Measurements from ENCODE around the gene IFT88.

Gene IFT88

GRCh38 chr13:20715330-20715712, 148.4 kb downstream of the IFT88 start:
- Histone ChIP-seq H3K36me3 (replicated peaks; ENCODE audit: insufficient read depth, low read length) (no peaks in the 10 kb centered on the region), H3K9ac (ENCODE audit: low read length) (no peak overlapping the region), H3K79me2 (ENCODE audit: low read length) (no peaks in the 10 kb centered on the region), H3K4me1 (ENCODE audit: low read length) (no peaks in the 10 kb centered on the region), H3K27ac (ENCODE audit: low read length) (no peak overlapping the region), H3K4me3 (ENCODE audit: low read length) (no peak overlapping the region), H3K9me3 (replicated peaks; ENCODE audit: insufficient read depth, low read length) (no peaks in the 10 kb centered on the region), H3K27me3 (replicated peaks; ENCODE audit: insufficient read depth, low read length) (no peaks in the 10 kb centered on the region), H3K9me2 (replicated peaks; ENCODE audit: insufficient read depth, low read length) (no peaks in the 10 kb centered on the region), H3F3A (ENCODE audit: insufficient read depth, low read length) (no peaks in the 10 kb centered on the region), H3K4me2 (ENCODE audit: low read depth, low read length) (no peak overlapping the region), H2AFZ (ENCODE audit: low read length) (no peak overlapping the region), H4K20me1 (ENCODE audit: insufficient read depth, low read length) (no peaks in the 10 kb centered on the region)
- TF ChIP-seq EZH2phosphoT487 (IDR thresholded peaks at IDR 0.05; ENCODE audit: low read length) = no peak
- no peak for TF ChIP-seq CTCF (IDR thresholded peaks at IDR 0.05; ENCODE audit: low read length)
- TF ChIP-seq EZH2 (optimal IDR thresholded peaks at IDR 0.05; ENCODE audit: low read depth, low read length) = no peak
- no peak for DNase-seq

GRCh38 chr13:20716951-20717350, 150.0 kb downstream of the IFT88 start:
- H2AFZ ChIP-seq (ENCODE audit: low read length) = no peak overlapping the region
- H3K4me1 ChIP-seq (ENCODE audit: low read length) = no peaks in the 10 kb centered on the region
- H3K9me3 ChIP-seq (replicated peaks; ENCODE audit: insufficient read depth, low read length) = no peaks in the 10 kb centered on the region
- no peak overlapping the region for H3K4me2 ChIP-seq (ENCODE audit: low read depth, low read length)
- H3K27me3 ChIP-seq (replicated peaks; ENCODE audit: insufficient read depth, low read length) = no peaks in the 10 kb centered on the region
- H3K79me2 ChIP-seq (ENCODE audit: low read length) = no peaks in the 10 kb centered on the region
- H4K20me1 ChIP-seq (ENCODE audit: insufficient read depth, low read length) = no peaks in the 10 kb centered on the region
- H3F3A ChIP-seq (ENCODE audit: insufficient read depth, low read length) = no peaks in the 10 kb centered on the region
- no peak overlapping the region for H3K27ac ChIP-seq (ENCODE audit: low read length)
- H3K4me3 ChIP-seq (ENCODE audit: low read length) = no peak overlapping the region
- H3K36me3 ChIP-seq (replicated peaks; ENCODE audit: insufficient read depth, low read length) = no peaks in the 10 kb centered on the region
- H3K9me2 ChIP-seq (replicated peaks; ENCODE audit: insufficient read depth, low read length) = no peaks in the 10 kb centered on the region
- no peak overlapping the region for H3K9ac ChIP-seq (ENCODE audit: low read length)
- TF ChIP-seq CTCF (IDR thresholded peaks at IDR 0.05; ENCODE audit: low read length) = no peak
- TF ChIP-seq EZH2 (optimal IDR thresholded peaks at IDR 0.05; ENCODE audit: low read depth, low read length) = no peak
- no peak for TF ChIP-seq EZH2phosphoT487 (IDR thresholded peaks at IDR 0.05; ENCODE audit: low read length)
- DNase-seq = no peak

- H3F3A ChIP-seq (ENCODE audit: insufficient read depth, low read length) = no peaks in the 10 kb centered on the region
- H3K4me1 ChIP-seq (ENCODE audit: low read length) = no peaks in the 10 kb centered on the region
- H3K79me2 ChIP-seq (ENCODE audit: low read length) = no peaks in the 10 kb centered on the region
- no peaks in the 10 kb centered on the region for H3K9me2 ChIP-seq (replicated peaks; ENCODE audit: insufficient read depth, low read length)
- no peaks in the 10 kb centered on the region for H4K20me1 ChIP-seq (ENCODE audit: insufficient read depth, low read length)
- no peaks in the 10 kb centered on the region for H3K9me3 ChIP-seq (replicated peaks; ENCODE audit: insufficient read depth, low read length)
- H3K27me3 ChIP-seq (replicated peaks; ENCODE audit: insufficient read depth, low read length) = no peaks in the 10 kb centered on the region
- no peak overlapping the region for H3K4me2 ChIP-seq (ENCODE audit: low read depth, low read length)
- no peak overlapping the region for H3K4me3 ChIP-seq (ENCODE audit: low read length)
- no peaks in the 10 kb centered on the region for H3K36me3 ChIP-seq (replicated peaks; ENCODE audit: insufficient read depth, low read length)
- H2AFZ ChIP-seq (ENCODE audit: low read length) = no peak overlapping the region
- no peak overlapping the region for H3K9ac ChIP-seq (ENCODE audit: low read length)
- TF ChIP-seq EZH2 (optimal IDR thresholded peaks at IDR 0.05; ENCODE audit: low read depth, low read length) = no peak
- no peak for TF ChIP-seq CTCF (IDR thresholded peaks at IDR 0.05; ENCODE audit: low read length)
- no peak for TF ChIP-seq EZH2phosphoT487 (IDR thresholded peaks at IDR 0.05; ENCODE audit: low read length)
- H3K27ac ChIP-seq (ENCODE audit: low read length) = no peak overlapping the region
- DNase-seq = no peak
These were observed 150.9 kb downstream of the IFT88 start for GRCh38 chr13:20717581-20718542.

Measured in MM.1S (cell line).